Tibial artery (tissue), 4 donors: Measurements from ENCODE around the gene VSTM2L.

Experiments used
- DNase-seq, 2 donors: peaks; one replicate each; pipeline ENCODE4 v3.0.0-alpha.2; 2019
- H3K27ac ChIP-seq, 2 donors: fragments of 200-600 bp; sonication (generic) in 1 of 2; 1 replicate in 1 of 2; 2 replicates in 1 of 2; pipeline ENCODE4 v1.5.1; 2018 to 2019; ENCODE audit warnings: mild to moderate bottlenecking in 1 of 2
- H3K27me3 ChIP-seq, 2 donors: fragments of 200-600 bp; sonication (generic) in 1 of 2; one replicate each; pipeline versions ENCODE4 v1.5.1 to v1.6.0; 2016 to 2019
- H3K36me3 ChIP-seq, 3 donors: fragments of 200-600 bp; sonication (generic) in 2 of 3; one replicate each; pipeline ENCODE4 v1.5.1; 2016 to 2019; ENCODE audit warnings: mild to moderate bottlenecking in 2 of 3
- H3K4me1 ChIP-seq, 4 donors: fragments of 200-600 bp; sonication (generic) in 2 of 4; 1 replicate in 3 of 4; 2 replicates in 1 of 4; pipeline ENCODE4 v1.5.1; 2016 to 2019
- H3K4me3 ChIP-seq, 2 donors: fragments of 200-600 bp; sonication (generic) in 1 of 2; 1 replicate in 1 of 2; 2 replicates in 1 of 2; pipeline ENCODE4 v1.5.1; 2018 to 2019; ENCODE audit warnings: mild to moderate bottlenecking in 2 of 2
- H3K9me3 ChIP-seq, 3 donors: fragments of 200-600 bp; sonication (generic) in 1 of 3; one replicate each; pipeline ENCODE4 v1.5.1; 2016 to 2019
- intact Hi-C: fragments of 100-400 bp; cut with DNase I; formaldehyde crosslinking; loops from one replicate; pipeline ENCODE4 v1.15.0; 2023; ENCODE audit warnings: low total_unique reads
- TF ChIP-seq, protein P1 (sequence below), 2 experiments: fragments of 200-600 bp in 1 of 2; fragments of 450-650 bp in 1 of 2; IDR thresholded peaks; one replicate each; pipeline ENCODE4 v1.5.1; 2017 to 2019; ENCODE audit warnings: antibody characterized with exemption in 2 of 2, mild to moderate bottlenecking in 1 of 2, moderate library complexity in 1 of 2

VSTM2L gene

DNA sequence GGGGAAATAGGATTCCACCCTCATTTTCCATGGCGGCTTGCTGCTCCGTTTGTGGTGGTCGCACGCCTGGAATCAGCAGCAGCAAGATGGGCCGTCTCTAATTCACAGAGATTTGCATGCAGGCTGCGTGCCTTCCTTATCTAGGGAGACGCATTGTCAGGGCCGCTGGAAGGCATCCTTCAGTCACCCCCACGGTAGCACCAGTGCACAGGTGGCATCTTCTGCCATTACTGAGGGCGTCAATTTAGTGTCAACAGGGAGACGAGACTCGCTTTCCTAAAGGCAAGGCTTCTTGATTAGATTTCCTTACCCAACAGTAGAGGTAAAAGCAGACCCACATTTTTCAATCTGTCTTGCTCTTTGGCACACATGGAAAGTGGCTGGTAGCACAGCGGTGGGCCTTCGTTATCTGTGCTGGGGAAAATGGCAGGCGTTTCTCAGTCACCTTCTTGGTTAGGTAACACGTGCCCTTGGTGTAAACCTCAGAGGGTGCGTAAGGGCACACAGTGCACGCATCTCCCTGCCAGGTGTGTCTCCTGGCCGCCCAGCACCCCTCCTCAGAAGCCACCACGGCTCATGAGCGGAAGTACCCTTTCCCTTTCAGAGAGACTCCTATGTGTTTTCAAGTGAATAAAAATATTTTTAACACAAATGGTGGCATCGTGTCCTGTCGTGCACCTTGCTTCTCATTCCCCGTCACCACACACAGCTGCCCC is 27.3 kb upstream of the VSTM2L start:
- intact Hi-C loops = no loop called here
- Histone ChIP-seq H3K27me3 (no peaks in the 10 kb centered on the region), H3K9me3 (no peaks in the 10 kb centered on the region), H3K27ac (no peak overlapping the region), H3K4me3 (no peak overlapping the region), H3K36me3 (peaks cover 30 to 50% (median 35%) of the 10 kb centered on the region in 3 donors), H3K4me1 (no peaks in the 10 kb centered on the region)
- TF ChIP-seq, protein P1, sequence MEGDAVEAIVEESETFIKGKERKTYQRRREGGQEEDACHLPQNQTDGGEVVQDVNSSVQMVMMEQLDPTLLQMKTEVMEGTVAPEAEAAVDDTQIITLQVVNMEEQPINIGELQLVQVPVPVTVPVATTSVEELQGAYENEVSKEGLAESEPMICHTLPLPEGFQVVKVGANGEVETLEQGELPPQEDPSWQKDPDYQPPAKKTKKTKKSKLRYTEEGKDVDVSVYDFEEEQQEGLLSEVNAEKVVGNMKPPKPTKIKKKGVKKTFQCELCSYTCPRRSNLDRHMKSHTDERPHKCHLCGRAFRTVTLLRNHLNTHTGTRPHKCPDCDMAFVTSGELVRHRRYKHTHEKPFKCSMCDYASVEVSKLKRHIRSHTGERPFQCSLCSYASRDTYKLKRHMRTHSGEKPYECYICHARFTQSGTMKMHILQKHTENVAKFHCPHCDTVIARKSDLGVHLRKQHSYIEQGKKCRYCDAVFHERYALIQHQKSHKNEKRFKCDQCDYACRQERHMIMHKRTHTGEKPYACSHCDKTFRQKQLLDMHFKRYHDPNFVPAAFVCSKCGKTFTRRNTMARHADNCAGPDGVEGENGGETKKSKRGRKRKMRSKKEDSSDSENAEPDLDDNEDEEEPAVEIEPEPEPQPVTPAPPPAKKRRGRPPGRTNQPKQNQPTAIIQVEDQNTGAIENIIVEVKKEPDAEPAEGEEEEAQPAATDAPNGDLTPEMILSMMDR (IDR thresholded peaks at IDR 0.05) = no peak
- no peak for DNase-seq

DNA sequence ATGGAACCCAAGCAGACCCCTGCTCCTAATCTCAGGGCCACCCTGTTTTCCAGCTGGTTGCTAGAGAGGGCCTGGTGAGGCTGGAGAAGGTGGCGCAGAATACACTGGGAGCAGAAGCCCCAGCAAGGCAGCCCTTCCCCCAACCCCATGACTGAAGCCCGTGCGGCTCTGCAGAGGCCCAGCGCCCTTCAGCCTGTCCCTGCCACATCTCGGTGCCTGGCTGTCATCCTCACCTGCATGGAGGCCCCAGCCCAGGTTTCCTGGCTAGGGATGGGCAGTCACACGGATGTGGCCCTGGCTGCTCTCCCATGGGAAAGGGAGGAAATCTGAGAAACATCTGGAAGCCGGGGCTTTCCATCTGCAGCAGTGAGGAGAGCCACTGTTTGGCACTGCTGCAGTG is 26.1 kb upstream of the VSTM2L start:
- Histone ChIP-seq H3K27me3 (no peaks in the 10 kb centered on the region), H3K27ac (no peak overlapping the region), H3K9me3 (no peaks in the 10 kb centered on the region), H3K4me3 (no peak overlapping the region), H3K4me1 (no peaks in the 10 kb centered on the region), H3K36me3 (peaks cover 23 to 38% (median 23%) of the 10 kb centered on the region in 3 donors)
- DNase-seq = no peak
- TF ChIP-seq, protein P1 (IDR thresholded peaks at IDR 0.05) = no peak
- intact Hi-C loops = no loop called here

DNA sequence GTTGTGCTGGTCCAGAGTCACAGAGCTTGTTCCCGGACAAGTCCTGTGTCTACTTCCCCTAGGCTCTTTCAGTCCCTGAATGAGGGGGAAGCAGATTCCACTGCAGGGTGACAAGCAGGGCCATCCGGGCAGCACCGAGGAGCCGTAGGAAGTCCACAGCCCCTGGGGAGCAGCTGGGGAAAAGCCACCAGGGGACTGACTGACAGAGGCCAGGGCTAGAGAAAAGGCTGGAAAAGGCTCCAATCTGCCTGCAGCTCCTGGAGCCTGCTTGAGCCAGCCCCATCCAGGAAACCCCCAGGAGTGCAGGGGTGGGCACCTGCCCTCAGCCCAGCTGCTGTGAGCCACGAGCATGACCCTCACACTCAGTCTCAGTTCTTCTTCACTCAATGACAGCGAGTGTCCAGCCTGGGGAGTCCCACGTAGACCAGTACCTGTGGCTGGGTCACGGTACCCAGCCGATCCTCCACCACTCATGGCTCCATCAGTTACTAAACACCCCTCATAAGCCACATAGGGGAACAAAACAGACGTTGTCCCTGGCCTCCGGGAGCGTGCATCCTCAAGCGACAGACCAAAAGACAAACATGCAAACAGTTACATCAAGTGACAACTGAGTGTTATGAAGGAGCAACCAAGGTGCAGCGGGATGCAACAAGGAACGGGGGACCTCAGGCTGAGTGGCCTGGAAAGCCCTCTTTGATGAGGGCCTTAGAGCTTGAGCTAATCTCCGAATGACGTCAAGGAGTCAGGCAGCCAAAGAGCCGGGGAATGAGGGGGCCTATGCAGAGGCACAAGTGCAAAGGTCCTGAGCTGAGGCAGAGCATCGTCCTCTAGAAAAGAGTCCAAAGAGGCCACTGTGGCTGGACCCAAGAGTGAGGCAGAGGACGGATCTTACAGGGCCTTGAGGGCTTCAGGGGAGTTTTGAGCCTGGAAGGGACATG is 24.8 kb upstream of the VSTM2L start:
- DNase-seq = no peak
- intact Hi-C loops = no loop called here
- Histone ChIP-seq H3K36me3 (peaks cover 10 to 25% (median 12%) of the 10 kb centered on the region in 3 donors), H3K4me1 (no peaks in the 10 kb centered on the region), H3K27ac (no peak overlapping the region), H3K9me3 (no peaks in the 10 kb centered on the region), H3K4me3 (no peak overlapping the region), H3K27me3 (peaks cover 0 to 1% of the 10 kb centered on the region in 2 donors)
- TF ChIP-seq, protein P1 (IDR thresholded peaks at IDR 0.05) = no peak

DNA sequence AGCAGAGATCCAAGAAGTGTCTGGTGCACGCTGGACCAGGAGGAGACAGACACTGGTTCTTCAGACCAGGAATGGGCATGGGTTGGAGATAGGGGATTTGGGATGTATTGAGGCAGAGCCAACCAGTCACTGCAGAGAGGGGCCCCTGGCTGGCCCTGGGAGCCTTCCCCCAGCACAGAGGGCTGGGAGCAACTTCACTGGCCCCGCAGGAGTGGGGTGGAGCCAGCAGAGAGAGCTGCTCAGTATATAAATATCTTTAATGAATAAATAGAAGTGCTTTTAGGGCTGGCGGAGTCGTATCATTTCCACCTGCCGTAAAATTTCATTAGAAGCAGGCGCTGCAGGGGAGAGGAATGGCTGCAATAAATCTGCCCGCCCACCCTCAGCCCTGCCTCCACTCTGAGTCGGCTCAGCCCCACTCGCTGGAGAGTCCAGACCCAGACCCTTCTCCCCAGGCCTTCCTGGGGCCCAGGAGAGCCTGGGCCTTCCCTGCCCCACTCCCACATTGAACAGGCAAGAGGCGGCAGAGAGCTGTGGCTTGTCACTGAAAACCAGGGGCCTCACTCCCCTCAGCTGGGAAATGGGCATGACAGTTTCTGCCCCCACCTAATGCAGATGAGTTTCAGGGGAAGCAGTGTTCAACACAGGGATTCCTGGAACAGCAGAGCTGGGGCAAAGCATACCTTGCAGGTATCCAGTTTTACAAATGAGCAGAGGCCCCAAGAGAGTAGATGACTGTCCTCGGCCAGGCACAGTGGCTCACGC is 23.9 kb upstream of the VSTM2L start:
- H3K27ac ChIP-seq = no peak overlapping the region
- H3K36me3 ChIP-seq = peaks cover 1 to 16% (median 3%) of the 10 kb centered on the region in 3 donors
- no peak overlapping the region for H3K4me3 ChIP-seq
- no peaks in the 10 kb centered on the region for H3K4me1 ChIP-seq
- intact Hi-C loops = no loop called here
- DNase-seq = no peak
- H3K27me3 ChIP-seq = peaks cover 0 to 4% of the 10 kb centered on the region in 2 donors
- no peaks in the 10 kb centered on the region for H3K9me3 ChIP-seq
- TF ChIP-seq, protein P1 (IDR thresholded peaks at IDR 0.05) = no peak

DNA sequence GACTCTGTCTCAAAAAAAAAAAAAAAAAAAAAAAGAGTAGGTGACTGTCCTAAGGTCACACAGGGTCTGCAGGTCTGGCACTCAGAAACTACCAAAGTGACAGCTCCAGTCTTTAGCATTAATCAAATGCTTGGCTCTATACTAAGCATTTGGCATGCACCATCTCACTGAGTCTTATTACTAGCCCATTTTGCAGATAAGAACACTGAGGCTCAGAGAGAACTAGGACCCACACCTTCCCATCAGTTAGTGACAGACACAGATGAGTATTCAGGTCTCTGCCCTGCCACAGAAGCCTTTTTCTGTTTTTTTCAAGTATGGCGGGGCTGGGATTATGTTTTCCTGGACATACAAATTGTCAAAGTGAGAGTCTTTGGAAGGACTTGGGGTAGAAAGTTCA is 23.1 kb upstream of the VSTM2L start:
- Histone ChIP-seq H3K9me3 (no peaks in the 10 kb centered on the region), H3K27ac (no peak overlapping the region), H3K27me3 (peaks cover 0 to 13% of the 10 kb centered on the region in 2 donors), H3K4me3 (no peak overlapping the region), H3K36me3 (peaks cover 0 to 8% (median 0%) of the 10 kb centered on the region in 3 donors), H3K4me1 (no peaks in the 10 kb centered on the region)
- TF ChIP-seq, protein P1 (IDR thresholded peaks at IDR 0.05) = no peak
- no peak for DNase-seq
- intact Hi-C loops = no loop called here
